ENCODE data around the gene BCAS1.

Gene BCAS1

GRCh38 chr20:53994088-53994487 lies 76.3 kb downstream of the BCAS1 start:
- Histone ChIP-seq H3K4me1 (ENCODE audit: low read length) (no peaks in the 10 kb centered on the region), H3K27ac (ENCODE audit: low read length) (no peak overlapping the region), H3K4me3 (ENCODE audit: low read length) (no peak overlapping the region), H3K27me3 (ENCODE audit: low read depth, low read length) (peaks cover 16% of the 10 kb centered on the region), H3K9me3 (ENCODE audit: insufficient read depth, low read length) (0 out of 2 replicates have a peak, but pooled peaks cover 4% of the 10 kb centered on the region), H2AFZ (ENCODE audit: low read depth, low read length) (no peak overlapping the region), H3K9ac (ENCODE audit: low read length) (no peak overlapping the region), H4K20me1 (ENCODE audit: insufficient read depth, low read length) (no peaks in the 10 kb centered on the region), H3K4me2 (ENCODE audit: low read length) (no peak overlapping the region), H3K36me3 (replicated peaks; ENCODE audit: low read depth, low read length) (no peaks in the 10 kb centered on the region), H3K79me2 (ENCODE audit: low read length) (no peaks in the 10 kb centered on the region)
- TF ChIP-seq CTCF (IDR thresholded peaks at IDR 0.05; ENCODE audit: low read depth, low read length) (no peak), EZH2phosphoT487 (IDR thresholded peaks at IDR 0.05; ENCODE audit: low read depth) (no peak)

- TF ChIP-seq CTCF (IDR thresholded peaks at IDR 0.05; ENCODE audit: low read depth, low read length) (no peak), EZH2phosphoT487 (IDR thresholded peaks at IDR 0.05; ENCODE audit: low read depth) (no peak)
- Histone ChIP-seq H3K9ac (ENCODE audit: low read length) (no peak overlapping the region), H3K27ac (ENCODE audit: low read length) (no peak overlapping the region), H3K4me2 (ENCODE audit: low read length) (no peak overlapping the region), H3K9me3 (ENCODE audit: insufficient read depth, low read length) (no peaks in the 10 kb centered on the region), H4K20me1 (ENCODE audit: insufficient read depth, low read length) (no peaks in the 10 kb centered on the region), H3K36me3 (replicated peaks; ENCODE audit: low read depth, low read length) (no peaks in the 10 kb centered on the region), H2AFZ (ENCODE audit: low read depth, low read length) (no peak overlapping the region), H3K79me2 (ENCODE audit: low read length) (no peaks in the 10 kb centered on the region), H3K4me3 (ENCODE audit: low read length) (no peak overlapping the region), H3K4me1 (ENCODE audit: low read length) (no peaks in the 10 kb centered on the region), H3K27me3 (ENCODE audit: low read depth, low read length) (peaks cover 16% of the 10 kb centered on the region)
Observed at GRCh38 chr20:53993310-53993709, 77.1 kb downstream of the BCAS1 start.

- Histone ChIP-seq H3K36me3 (replicated peaks; ENCODE audit: low read depth, low read length) (no peaks in the 10 kb centered on the region), H3K4me1 (ENCODE audit: low read length) (no peaks in the 10 kb centered on the region), H2AFZ (ENCODE audit: low read depth, low read length) (no peak overlapping the region), H3K9ac (ENCODE audit: low read length) (no peak overlapping the region), H3K4me2 (ENCODE audit: low read length) (no peak overlapping the region), H3K4me3 (ENCODE audit: low read length) (no peak overlapping the region), H3K79me2 (ENCODE audit: low read length) (no peaks in the 10 kb centered on the region), H4K20me1 (ENCODE audit: insufficient read depth, low read length) (no peaks in the 10 kb centered on the region), H3K27ac (ENCODE audit: low read length) (no peak overlapping the region), H3K9me3 (ENCODE audit: insufficient read depth, low read length) (no peaks in the 10 kb centered on the region), H3K27me3 (ENCODE audit: low read depth, low read length) (peaks cover 16% of the 10 kb centered on the region)
- TF ChIP-seq CTCF (IDR thresholded peaks at IDR 0.05; ENCODE audit: low read depth, low read length) (no peak), EZH2phosphoT487 (IDR thresholded peaks at IDR 0.05; ENCODE audit: low read depth) (no peak)
Observed at GRCh38 chr20:53990768-53991450, 79.5 kb downstream of the BCAS1 start.

GRCh38 chr20:53990003-53990402 lies 80.4 kb downstream of the BCAS1 start:
- TF ChIP-seq EZH2phosphoT487 (IDR thresholded peaks at IDR 0.05; ENCODE audit: low read depth) (no peak), CTCF (IDR thresholded peaks at IDR 0.05; ENCODE audit: low read depth, low read length) (no peak)
- Histone ChIP-seq H3K9ac (ENCODE audit: low read length) (no peak overlapping the region), H3K9me3 (ENCODE audit: insufficient read depth, low read length) (no peaks in the 10 kb centered on the region), H3K4me2 (ENCODE audit: low read length) (no peak overlapping the region), H2AFZ (ENCODE audit: low read depth, low read length) (no peak overlapping the region), H3K36me3 (replicated peaks; ENCODE audit: low read depth, low read length) (no peaks in the 10 kb centered on the region), H3K27ac (ENCODE audit: low read length) (no peak overlapping the region), H3K4me3 (ENCODE audit: low read length) (no peak overlapping the region), H3K4me1 (ENCODE audit: low read length) (no peaks in the 10 kb centered on the region), H3K79me2 (ENCODE audit: low read length) (no peaks in the 10 kb centered on the region), H3K27me3 (ENCODE audit: low read depth, low read length) (peaks cover 16% of the 10 kb centered on the region), H4K20me1 (ENCODE audit: insufficient read depth, low read length) (no peaks in the 10 kb centered on the region)

Measured in OCI-LY3 (cell line).